SJCRH30 (cell line): ENCODE results near the gene LBR. TPM values are rescaled to one million over a fixed set of nuclear protein-coding genes. Genes with fewer than 3 reads are reported as not detected.

Experiments used
- DNase-seq, 2 experiments: peaks; one replicate each; pipeline ENCODE4 v3.0.0-alpha.2; 2015 to 2020
- H3K27ac ChIP-seq: fragments of 250-450 bp; sonication (Bioruptor Pico); 2 replicates; pipeline ENCODE4 v1.5.1; 2020; ENCODE audit warnings: mild to moderate bottlenecking, moderate library complexity
- H3K27me3 ChIP-seq: fragments of 250-450 bp; sonication (Bioruptor Pico); 2 replicates; pipeline ENCODE4 v1.5.1; 2020; ENCODE audit warnings: mild to moderate bottlenecking, moderate library complexity
- H3K36me3 ChIP-seq: fragments of 250-450 bp; sonication (Bioruptor Pico); 2 replicates; pipeline ENCODE4 v1.5.1; 2020; ENCODE audit warnings: mild to moderate bottlenecking, moderate library complexity
- H3K4me1 ChIP-seq: fragments of 250-450 bp; sonication (Bioruptor Pico); 2 replicates; pipeline ENCODE4 v1.5.1; 2020; ENCODE audit warnings: mild to moderate bottlenecking, moderate library complexity
- H3K4me3 ChIP-seq: fragments of 250-450 bp; sonication (Bioruptor Pico); 2 replicates; pipeline ENCODE4 v1.5.1; 2020; ENCODE audit warnings: mild to moderate bottlenecking, moderate library complexity
- H3K9me3 ChIP-seq: fragments of 250-450 bp; sonication (Bioruptor Pico); replicated peaks from 2 replicates; pipeline ENCODE4 v1.5.1; 2020; ENCODE audit warnings: mild to moderate bottlenecking, moderate library complexity
- total RNA-seq: library from RNA; depleted of rRNA; stranded (reverse); fragments of >200 nt; shearing (Covaris generic); gene quantifications from 2 replicates; pipeline ENCODE4 v1.2.3, GENCODE V29; 2014

LBR gene
- total RNA-seq, 1 experiment from 2014 or later = 145 TPM

DNA sequence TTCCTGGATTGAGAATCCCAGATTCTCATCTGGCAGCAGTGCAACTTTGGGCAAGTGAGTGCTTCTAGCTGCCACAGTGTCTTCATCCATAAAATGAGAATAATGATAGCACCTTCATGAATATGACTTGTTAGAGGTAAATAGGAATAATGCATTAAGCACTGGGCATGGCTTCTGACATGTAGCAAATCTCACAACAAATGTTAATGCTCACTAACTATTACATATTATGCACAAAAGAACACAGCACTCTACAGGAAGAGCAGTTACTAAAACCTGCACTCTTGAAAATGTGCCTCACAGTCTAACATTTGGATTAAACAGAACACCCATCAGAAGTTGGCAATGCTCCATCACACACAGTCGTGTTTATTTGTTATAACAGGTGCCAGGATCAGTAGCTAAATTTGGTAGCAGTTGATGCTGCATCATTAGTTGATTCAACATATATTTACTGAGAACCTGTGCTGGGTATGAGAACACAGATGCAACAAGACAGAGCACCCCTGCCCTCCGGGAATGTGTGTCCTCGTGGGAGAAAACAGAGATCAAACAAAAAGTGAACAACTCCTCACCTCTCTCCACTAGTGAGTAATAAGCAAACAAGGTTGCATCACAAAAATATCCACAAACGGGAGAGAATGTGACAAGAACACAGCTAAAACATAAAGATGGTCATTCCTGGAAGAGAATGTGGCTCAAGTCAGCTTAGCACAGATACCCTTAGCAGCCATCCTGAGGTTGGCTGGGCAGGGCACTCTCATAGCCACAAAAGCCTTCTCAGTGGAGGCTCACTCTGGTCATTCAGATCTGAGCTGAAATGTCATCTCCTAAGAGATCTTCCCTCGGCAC lies 26.2 kb upstream of the LBR start:
- no peaks in the 10 kb centered on the region for H3K36me3 ChIP-seq
- DNase-seq = peak in 1 of 2 experiments; percentile 57
- H3K27ac ChIP-seq = no peak overlapping the region
- H3K9me3 ChIP-seq = no peaks in the 10 kb centered on the region
- H3K4me1 ChIP-seq = peaks cover 19% of the 10 kb centered on the region
- H3K27me3 ChIP-seq = no peaks in the 10 kb centered on the region
- no peak overlapping the region for H3K4me3 ChIP-seq

DNA sequence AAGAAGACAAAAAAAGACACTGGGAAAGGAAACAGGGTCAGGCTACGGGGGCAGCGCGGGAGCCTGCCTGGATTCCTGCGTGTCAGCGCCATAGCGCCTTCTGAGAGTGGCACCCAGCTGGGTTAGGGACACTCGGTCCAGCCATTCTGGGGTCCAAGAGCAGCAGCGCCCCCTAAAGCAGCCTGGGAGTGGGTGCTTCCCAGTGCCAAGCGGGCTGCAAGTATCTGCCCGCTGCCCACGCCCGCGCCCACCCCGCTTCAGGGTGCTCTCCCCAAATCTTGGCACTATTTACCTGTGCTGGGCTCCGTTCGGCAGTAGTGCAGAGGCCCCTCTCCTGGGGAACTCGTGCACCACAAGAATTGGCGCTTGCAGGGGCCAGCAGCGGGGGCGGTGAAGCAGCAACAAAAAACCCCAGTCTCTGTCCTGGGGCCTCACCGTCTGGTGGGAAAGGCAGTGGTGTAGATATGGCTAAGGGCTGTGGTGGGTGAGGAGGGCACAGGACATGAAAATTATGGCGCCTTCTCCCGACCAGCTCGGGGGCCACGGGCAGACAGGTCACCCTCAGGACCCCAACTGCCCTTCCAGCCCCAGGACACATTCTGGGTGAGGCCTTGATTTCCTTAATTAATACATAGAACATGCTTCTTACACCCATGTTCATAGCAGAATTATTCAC lies 24.1 kb upstream of the LBR start:
- Histone ChIP-seq H3K36me3 (no peaks in the 10 kb centered on the region), H3K27me3 (peaks cover 4% of the 10 kb centered on the region; the same call in 1 of the 2 replicates), H3K27ac (no peak overlapping the region), H3K9me3 (no peaks in the 10 kb centered on the region), H3K4me1 (peaks cover 12% of the 10 kb centered on the region), H3K4me3 (no peak overlapping the region)
- no peak for DNase-seq

DNA sequence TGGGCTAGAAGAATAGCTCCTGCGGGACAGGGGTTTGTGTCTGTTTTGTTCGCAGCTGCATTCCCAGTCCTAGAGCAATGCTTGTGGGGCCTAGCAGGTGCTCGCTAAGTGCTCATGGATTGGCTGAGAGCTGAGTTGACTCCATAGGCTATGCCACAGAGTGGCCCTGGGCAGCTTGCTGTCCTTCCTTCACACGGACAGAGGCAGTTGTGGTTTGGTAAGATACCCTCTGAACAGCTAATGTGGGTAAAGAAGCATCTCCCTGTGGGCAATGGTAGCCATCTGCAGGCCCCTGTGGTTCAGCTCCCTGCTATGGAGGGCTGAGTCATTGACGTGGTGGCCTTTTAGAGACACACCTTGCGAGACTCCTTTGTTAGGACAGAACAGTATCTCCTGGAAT lies 23.5 kb upstream of the LBR start:
- Histone ChIP-seq H3K4me3 (no peak overlapping the region), H3K36me3 (no peaks in the 10 kb centered on the region), H3K27me3 (peaks cover 4% of the 10 kb centered on the region; the same call in 1 of the 2 replicates), H3K9me3 (no peaks in the 10 kb centered on the region), H3K27ac (no peak overlapping the region), H3K4me1 (peaks cover 12% of the 10 kb centered on the region)
- no peak for DNase-seq

DNA sequence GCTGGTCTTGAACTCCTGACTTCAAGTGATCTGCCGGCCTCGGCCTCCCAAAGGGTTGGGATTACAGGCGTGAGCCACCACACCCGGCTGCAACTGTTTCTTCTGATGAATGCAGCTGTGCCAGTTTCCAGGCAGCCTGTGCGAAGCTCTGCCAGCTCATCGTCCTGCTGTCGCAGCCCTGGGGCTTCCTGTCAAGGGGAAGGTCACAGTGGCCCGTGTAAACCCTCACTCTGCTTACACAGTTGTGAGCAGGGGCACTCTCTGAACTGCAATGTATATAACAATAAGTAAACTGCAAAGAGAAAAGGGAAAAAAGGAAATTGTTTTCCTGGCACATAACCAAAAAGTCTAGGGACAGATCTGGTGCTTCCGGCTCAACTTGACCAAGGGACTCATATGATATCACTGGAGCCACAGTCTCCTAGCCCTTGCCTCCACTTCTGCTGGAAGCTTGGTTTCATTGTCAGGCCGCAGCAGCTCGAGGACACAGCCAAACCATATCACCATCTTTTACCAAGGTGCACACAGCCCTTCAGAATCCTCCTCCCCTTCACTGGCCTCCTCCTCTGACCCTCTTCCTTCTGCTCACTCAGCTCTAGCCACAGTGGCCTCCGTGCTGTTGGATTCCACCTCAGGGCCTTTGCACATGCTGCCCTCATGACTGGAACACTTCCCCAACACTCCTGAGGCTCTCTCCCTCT lies 22.8 kb upstream of the LBR start:
- Histone ChIP-seq H3K36me3 (no peaks in the 10 kb centered on the region), H3K9me3 (no peaks in the 10 kb centered on the region), H3K27me3 (peaks cover 4% of the 10 kb centered on the region; the same call in 1 of the 2 replicates), H3K27ac (no peak overlapping the region), H3K4me1 (peaks cover 13% of the 10 kb centered on the region), H3K4me3 (no peak overlapping the region)
- no peak for DNase-seq

DNA sequence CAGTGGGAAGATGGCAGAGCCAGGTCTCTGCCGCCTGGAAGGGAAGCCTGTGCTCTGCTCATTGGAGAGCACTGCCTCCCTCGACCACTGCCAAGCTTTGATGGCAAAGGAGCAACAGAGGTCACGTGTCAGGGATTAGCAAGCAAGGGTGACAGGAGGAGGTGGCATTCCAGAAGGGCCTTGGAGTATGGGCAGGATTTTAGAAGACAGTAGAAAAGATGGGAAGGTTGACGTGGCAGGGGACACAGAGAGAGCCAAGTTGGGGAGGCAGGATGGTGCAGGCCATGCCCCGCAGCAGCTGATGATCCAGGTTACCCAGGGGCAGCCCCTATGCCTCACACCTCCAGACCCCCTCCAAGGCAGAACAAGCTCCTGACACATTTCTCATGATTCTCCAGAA lies 21.9 kb upstream of the LBR start:
- no peak overlapping the region for H3K27ac ChIP-seq
- H3K9me3 ChIP-seq = no peaks in the 10 kb centered on the region
- H3K4me3 ChIP-seq = no peak overlapping the region
- DNase-seq = no peak
- H3K36me3 ChIP-seq = no peaks in the 10 kb centered on the region
- H3K4me1 ChIP-seq = peaks cover 15% of the 10 kb centered on the region
- H3K27me3 ChIP-seq = peaks cover 4% of the 10 kb centered on the region; the same call in 1 of the 2 replicates

DNA sequence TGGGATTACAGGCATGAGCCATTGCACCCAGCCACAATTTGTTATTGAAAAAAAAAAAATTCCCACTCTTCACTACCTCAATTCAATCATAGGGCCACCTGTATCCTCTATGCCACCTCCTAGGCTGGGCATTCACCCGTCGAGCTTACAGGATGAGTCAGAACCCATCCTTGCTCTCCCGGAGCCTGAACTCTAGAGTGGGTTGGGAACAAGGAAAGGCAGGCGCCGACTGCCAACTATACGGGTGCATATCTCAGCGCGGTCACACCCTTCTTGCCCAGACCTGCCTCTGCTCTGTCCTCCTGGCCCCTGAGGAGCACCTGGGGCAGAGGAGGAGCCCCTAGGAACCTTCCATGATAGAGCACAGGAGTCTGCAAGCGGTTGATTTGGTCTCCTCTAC lies 21.4 kb upstream of the LBR start:
- peaks cover 4% of the 10 kb centered on the region; the same call in 1 of the 2 replicates for H3K27me3 ChIP-seq
- no peaks in the 10 kb centered on the region for H3K9me3 ChIP-seq
- no peak overlapping the region for H3K4me3 ChIP-seq
- no peak for DNase-seq
- H3K4me1 ChIP-seq = peaks cover 10% of the 10 kb centered on the region
- no peak overlapping the region for H3K27ac ChIP-seq
- H3K36me3 ChIP-seq = no peaks in the 10 kb centered on the region

DNA sequence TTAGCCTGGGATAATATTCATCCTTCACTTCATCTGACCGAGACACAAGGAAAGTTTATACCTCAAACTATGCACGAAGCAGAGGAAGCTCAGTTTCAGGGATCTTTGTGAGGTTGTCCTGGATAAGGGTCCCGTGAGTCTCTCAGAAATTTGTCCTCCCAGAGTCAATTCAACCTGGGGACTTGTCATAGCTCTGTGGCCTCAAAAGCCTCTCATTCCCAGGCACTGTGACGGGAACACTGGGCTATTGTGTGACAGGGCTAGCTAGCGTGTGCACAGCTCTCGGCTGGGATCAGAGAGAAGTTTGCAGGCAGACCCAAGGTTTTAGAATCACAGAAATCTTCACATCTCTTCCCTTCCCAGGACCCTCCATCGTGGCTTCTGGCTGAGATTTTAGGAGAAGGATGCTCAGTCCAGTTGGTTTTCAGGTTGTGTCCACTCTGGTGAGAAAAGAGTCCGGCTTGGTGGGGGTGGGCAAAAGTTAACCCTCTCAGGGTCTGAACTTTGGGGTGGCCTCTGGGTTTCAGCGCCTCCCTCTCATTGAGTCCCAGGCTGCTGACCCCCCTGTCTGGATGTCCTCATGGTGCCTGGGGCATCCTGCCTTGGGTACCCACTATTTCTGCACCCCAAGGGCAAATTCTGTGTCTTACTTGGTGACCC lies 20.4 kb upstream of the LBR start:
- H3K9me3 ChIP-seq = no peaks in the 10 kb centered on the region
- H3K27ac ChIP-seq = no peak overlapping the region
- H3K27me3 ChIP-seq = peaks cover 4% of the 10 kb centered on the region; the same call in 1 of the 2 replicates
- no peak overlapping the region for H3K4me3 ChIP-seq
- DNase-seq = peak in 1 of 2 experiments; percentile 34
- peaks cover 7% of the 10 kb centered on the region for H3K4me1 ChIP-seq
- no peaks in the 10 kb centered on the region for H3K36me3 ChIP-seq

DNA sequence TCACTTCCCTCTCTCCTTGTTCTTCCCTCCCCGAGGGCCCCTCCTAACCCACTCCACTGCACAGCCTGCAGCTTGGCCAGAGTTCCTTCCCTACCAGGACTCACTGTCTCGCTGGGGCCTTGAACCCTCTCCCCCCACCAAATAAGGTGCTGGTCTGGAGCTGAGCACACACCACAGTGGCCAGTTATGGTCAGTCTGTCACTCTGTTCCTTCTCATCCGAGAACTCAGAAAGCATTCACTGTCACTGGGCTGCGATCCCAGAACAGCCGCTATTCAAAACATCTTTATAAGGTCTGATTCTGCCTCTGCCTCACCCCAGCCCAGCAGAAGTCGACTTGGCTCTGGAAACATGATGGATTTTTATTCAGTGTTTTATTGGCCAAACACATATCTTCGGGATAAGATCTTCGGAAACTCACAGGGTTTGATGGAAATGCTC lies 19.8 kb upstream of the LBR start:
- Histone ChIP-seq H3K36me3 (no peaks in the 10 kb centered on the region), H3K27me3 (peaks cover 4% of the 10 kb centered on the region; the same call in 1 of the 2 replicates), H3K4me1 (peaks cover 11% of the 10 kb centered on the region), H3K4me3 (no peak overlapping the region), H3K27ac (no peak overlapping the region), H3K9me3 (no peaks in the 10 kb centered on the region)
- DNase-seq = no peak

DNA sequence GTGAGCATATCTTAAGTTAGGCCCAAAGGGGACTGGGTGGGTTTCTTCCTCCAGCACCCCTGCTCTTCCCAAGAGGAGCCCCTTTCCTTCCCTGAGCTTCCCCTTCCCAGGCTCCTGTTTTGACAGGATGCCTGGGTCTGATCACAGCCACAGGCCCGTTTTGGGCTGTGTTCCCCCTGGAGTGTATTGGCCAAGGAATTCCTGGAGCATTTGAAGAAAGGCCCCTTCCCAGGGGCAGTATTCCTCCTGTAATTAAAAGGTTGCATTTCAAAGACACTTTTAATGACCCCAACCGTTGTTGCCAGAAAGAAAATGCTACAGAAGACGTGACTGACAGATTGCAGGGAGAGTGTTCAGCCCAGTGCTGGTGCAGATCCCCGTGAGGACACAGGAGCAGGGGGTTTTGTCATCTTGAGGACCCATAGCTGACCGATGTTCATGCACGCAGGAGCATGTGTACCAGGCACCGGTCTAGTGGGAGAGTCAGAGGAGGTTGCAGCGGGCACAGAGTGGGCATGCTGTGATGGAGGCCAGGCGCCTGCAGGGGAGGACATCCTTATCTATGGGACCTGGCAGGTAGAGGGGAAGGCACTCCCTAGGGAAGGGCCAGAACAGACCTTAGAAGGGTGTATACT lies 19.3 kb upstream of the LBR start:
- peaks cover 11% of the 10 kb centered on the region for H3K4me1 ChIP-seq
- no peak for DNase-seq
- H3K36me3 ChIP-seq = no peaks in the 10 kb centered on the region
- H3K27me3 ChIP-seq = peaks cover 4% of the 10 kb centered on the region; the same call in 1 of the 2 replicates
- no peak overlapping the region for H3K4me3 ChIP-seq
- no peaks in the 10 kb centered on the region for H3K9me3 ChIP-seq
- H3K27ac ChIP-seq = no peak overlapping the region

DNA sequence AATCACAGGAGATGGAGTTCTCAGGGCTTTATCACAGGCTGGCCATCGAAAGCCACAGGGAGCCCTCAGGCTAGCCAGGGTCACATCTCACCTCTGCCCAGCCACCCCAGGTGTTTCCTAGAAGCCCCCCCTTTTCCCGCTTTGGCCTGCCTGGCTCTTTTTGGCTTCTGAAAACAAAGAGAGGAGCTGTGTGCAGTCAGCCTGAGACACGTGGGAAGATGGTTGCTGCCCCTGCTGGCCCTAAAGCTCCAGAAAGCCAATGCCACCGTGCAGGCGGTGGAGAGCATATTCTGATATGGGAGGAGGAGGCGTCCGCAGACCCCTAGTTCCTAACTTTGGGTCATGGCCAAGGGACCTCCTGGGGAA lies 18.7 kb upstream of the LBR start:
- Histone ChIP-seq H3K4me3 (no peak overlapping the region), H3K27ac (no peak overlapping the region), H3K27me3 (peaks cover 4% of the 10 kb centered on the region; the same call in 1 of the 2 replicates), H3K36me3 (no peaks in the 10 kb centered on the region), H3K9me3 (no peaks in the 10 kb centered on the region), H3K4me1 (peaks cover 11% of the 10 kb centered on the region)
- DNase-seq = no peak

DNA sequence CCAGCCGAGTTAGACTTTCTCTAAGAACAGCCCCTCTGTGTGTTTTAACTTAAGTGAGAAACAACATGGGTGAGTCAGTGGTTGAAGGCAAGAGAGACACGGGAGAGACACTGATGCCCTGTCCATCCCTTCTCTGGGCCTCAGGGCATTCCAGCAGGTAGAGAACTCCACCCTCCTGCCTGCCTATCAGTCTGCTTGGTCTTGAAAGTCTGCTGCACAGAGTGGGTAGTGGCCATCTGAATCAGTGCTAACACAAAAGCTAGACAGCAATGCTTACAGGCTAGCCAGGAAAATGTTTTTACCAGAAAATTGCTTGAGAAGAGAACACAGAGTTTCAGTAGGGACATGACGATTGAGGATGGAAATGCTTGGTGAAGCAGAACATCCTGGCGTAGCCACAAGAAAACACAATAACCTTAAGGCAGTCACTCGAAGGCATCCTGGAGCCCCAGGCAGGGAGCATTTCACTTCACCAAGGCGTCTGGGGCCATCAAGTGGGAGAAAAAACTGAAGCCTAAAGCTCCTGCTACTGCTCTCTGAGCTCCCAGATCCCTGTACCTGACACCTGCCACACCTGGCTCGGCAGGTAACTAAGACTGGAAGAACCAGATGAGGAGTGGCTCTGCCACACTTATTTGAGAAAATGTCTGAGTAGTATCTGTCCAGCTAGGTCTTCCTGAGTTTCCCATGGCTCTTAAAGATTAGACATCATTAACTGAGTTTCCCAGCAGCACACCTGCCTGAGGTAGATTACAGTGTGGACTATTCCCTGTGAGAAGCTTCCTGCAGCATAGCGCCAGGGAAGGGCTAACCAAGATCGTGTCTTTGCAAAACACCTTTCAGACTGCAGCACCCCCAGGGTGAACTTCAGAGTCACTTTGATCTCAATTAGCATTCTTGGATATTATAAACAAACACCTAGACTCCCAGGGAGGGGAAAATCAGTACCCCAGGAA lies 18.1 kb upstream of the LBR start:
- DNase-seq = no peak
- H3K4me1 ChIP-seq = peaks cover 11% of the 10 kb centered on the region
- no peak overlapping the region; the same call in 1 of the 2 replicates for H3K4me3 ChIP-seq
- peaks cover 4% of the 10 kb centered on the region; the same call in 1 of the 2 replicates for H3K27me3 ChIP-seq
- H3K9me3 ChIP-seq = no peaks in the 10 kb centered on the region
- no peaks in the 10 kb centered on the region for H3K36me3 ChIP-seq
- no peak overlapping the region for H3K27ac ChIP-seq

DNA sequence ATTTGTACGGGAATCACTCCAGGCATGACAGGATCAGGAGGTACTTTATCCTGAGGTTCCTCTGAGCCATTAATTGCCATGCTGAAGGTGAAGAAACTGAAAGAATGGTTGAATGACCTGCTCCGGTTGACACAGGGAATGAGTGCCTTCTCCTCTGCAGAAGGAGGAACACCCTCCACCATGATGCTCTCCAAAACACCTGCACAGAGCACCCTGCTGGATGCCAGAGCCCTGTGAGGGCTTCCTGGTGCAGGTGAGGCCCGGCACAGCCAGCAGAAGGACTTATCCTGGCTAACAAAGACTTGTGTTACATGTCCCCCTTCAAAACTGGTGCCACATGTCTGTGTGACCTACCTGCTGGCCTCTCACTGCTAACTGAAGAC lies 14.3 kb upstream of the LBR start:
- H3K27me3 ChIP-seq = no peaks in the 10 kb centered on the region
- H3K4me1 ChIP-seq = peaks cover 11% of the 10 kb centered on the region
- H3K27ac ChIP-seq = no peak overlapping the region
- no peaks in the 10 kb centered on the region for H3K36me3 ChIP-seq
- no peak for DNase-seq
- no peaks in the 10 kb centered on the region for H3K9me3 ChIP-seq
- H3K4me3 ChIP-seq = no peak overlapping the region
